T follicular helper cell (primary cell): ENCODE results near the gene FOXP4.

Experiments used
- DNase-seq: peaks from one replicate; pipeline ENCODE4 v3.0.0-alpha.2; 2020; ENCODE audit warnings: low read depth

The FOXP4 gene

DNA sequence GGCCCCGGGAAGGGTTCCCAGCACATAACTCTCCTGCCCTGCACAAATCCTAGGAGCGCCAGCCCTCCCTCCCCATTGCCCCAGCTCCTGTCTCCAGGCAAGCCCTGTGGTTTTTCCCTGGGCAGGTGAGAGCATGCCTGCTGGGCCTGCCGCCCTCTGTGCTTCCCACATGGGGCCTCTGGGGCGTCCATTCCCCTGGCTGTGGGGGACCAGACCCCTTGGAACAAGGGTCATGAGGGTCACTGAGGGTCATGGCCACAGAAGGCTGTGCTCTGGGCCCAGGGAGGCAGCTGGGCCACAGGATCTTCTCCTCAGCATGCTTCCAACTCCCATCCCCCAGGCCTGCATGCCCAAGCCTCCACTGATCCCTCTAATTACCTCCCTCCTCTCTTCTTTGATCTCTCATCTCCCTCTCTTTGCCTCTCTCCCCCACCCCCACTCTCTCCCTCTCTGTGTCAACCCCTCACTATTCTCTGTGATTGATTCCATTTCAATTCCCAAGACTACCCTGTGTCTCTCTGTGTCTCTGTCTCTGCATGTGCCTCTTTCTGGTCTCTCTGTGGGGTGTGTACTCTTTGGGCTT, 98.2 kb downstream of the FOXP4 start:
- DNase-seq: no peak

DNA sequence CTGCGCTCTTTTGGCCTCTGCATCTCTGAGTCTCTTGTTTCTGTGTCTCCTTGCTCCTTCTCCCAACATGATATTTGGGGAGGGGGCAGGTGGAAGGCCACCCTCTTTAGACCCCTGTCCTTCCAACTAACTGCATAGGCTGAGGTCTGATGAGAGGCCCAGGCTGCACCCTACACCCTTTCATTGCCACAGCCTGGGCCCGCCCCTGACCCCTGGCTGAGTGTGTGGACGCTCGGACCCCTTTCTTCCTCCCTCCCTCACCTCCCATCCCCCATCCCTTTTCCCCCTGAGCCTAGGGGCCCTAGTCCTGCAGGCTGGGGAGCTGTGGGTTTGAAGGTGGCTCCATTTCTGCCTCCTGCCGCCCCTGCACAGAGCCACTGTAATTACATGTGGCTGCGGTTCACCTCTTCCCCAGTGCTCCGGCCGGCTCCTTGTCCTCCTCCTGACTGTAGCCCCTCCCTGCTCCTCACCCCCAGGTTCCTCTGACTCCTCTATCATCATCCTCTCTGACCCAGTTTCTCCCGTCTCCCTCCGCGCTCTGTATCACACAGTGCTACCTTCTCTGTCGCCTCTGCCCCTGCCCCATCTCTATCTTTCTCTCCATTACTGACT, 98.9 kb downstream of the FOXP4 start:
- no peak for DNase-seq

DNA sequence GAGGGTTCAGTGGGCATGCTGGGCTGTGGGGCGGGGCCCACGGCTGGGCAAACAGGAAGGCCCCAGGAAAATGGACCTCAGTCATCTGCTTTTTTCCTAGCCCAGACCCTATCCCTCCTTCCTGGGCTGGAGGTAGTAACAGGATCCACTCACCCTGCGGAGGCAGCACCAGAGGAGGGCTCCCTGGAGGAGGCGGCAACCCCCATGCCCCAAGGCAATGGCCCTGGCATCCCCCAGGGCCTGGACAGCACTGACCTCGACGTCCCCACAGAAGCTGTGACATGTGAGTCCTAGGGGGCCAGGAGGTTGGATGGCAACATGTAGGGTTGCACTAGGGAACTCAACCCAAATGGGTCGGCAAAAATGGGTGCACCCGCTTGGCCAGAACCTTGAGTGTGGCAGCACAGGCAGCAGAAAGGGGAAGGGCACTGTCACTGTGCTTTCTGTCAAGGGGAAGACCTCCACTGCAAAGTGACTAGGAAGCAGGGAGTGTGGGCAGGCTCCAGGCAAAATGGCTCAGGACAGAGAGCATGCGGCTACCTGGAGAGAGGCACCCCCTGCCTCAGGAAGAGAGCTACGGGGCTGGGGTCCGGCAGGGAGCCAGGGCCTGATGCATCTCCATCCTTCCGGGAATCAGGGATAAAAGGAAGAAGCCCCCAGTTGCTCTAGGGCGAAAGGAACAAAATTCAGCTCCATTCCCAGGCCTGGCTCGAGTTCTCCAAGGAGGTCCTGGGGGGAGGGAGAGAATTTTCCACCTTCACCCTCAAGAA, 100.0 kb downstream of the FOXP4 start:
- no peak for DNase-seq

DNA sequence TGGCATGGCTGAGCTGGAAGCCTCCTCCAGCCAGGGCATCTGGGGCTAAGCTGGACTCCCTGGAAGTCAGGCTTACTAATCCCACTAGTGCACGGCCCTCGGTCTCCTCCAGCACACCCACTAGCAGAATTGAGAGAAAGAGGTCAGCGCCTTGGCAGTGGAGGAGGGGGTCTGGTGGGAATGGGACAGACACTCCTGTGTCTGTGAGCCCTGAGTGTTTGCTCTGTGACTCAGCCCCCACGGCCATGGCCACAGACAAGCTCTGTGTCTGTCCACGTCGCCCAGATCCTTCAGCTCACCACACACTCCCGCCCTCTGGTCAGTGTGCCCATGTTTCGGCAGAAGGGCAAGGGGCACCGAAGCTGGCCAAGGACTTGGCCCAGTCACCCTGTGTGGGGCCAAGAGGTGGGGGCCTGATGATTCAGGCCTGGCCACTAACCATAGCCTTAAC, 100.9 kb downstream of the FOXP4 start:
- no peak for DNase-seq

DNA sequence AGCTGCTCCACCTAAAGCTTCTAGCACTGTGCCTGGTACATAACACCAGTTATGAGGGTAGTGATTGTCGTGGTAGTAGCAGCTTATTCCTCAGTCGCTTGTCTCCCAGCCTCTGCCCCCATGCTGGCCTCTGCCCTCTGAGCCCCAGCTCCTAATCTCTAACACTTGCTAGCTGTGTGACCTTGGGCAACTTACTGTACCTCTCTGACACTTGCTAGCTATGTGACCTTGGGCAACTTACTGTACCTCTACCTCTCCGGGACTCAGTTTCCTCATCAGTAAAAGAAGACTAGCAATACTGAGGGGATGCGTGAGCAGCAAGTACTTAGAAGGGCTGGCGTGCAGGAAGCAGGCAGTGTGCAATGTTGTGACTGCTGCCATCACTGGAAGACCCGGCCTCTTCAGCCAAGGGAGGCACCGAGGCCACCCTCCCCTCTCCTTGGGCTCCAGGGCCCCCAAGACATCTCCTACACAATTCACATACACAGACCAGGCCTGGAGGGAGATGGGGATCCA, 101.9 kb downstream of the FOXP4 start:
- DNase-seq: no peak

DNA sequence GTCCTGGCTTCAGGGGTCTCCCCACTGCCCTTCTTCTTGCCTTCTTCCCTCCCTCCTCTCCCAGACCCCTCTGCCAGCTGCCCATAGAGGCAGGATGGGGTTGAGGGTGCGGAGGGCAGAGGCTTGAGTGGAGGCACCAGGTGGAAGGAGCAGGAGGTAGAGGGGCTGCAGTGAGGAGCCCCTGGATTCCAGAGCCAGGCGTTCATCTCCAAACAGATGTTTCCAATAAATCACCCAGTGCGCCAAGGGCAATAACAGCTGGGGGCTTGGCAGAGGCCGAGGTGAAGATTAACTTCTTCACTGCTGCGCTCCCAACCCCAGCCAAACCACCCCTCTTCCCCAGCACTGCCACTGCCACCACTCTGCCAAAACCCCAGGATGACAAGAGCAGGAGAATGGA, 102.7 kb downstream of the FOXP4 start:
- DNase-seq: no peak

DNA sequence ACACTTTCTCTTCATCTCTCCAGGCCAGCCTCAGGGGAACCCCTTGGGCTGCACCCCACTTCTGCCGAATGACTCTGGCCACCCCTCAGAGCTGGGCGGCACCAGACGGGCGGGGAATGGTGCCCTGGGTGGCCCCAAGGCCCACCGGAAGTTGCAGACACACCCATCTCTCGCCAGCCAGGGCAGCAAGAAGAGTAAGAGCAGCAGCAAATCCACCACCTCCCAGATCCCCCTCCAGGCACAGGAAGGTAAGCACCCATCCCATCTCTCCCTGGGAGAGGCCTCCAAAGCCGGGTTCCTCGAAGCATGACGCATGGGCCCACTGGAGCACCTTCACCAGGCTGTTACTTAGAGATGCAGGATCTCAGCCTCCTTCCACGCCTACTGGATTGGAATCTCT, 103.4 kb downstream of the FOXP4 start:
- DNase-seq: no peak

DNA sequence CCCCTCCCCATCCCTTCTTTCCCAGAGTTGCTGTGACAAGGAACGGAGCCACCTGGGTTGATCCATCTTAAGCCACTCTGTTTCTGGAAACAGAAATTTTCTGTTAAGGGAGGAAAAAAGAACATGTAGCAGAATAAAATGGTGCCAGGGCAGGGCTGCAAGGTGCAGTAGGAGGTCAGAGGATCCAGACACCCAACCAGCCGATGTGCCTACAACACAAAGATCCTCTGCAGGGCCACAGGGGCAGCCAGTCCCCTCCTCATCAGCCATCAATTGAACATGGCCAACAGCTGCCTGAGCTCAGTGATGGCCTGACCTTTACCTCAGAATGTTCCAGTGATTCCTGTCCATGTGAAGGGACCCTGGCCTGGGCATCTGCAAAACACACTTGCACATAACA, 103.9 kb downstream of the FOXP4 start:
- no peak for DNase-seq

DNA sequence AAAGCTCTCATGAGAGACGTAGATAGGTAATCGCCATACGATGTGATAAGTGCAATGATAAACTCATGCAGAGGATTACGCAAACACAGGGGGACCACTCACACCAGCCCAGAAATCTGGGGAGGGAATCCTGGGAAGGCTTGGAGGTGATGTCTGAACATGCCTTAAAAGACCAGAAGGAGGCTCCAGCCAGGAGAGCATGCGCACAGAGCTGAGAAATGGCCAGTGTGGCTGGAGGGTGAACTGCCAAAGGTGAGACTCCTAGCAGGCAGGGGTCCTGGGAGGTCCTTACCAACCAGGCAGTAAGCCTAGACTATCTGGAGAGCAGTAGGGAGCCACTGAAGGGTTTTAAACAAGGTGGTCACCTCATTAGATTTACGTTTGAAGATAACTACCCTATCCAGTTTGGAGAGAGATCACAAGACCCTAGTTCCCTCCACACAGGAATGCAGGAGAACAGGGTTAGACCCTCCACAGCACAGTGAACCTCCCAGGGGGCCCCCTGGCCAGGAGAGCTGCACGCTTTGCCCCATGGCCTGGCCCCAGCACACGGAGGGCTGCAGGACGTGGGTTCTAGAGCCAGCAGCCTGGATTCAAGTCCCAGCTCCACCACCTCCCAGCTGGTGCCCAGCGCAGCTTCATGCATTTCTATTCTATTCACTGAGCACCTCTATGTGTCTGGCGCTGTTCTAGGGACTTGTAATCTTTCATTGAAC, 105.2 kb downstream of the FOXP4 start:
- DNase-seq: no peak
